GM21381 (cell line): ENCODE results near the gene PXYLP1.
"Not testable (repeated sequence)": the region's sequence is repeated elsewhere in the genome, so short reads cannot be mapped to it uniquely, and the experiment has no call there.

ENCODE experiments used
- ATAC-seq: cut with Tn5 transposase; IDR thresholded peaks from one replicate; pipeline ENCODE4 v1.9.1; 2021; ENCODE audit warnings: mild to moderate bottlenecking, moderate library complexity; ENCODE audit not compliant: unreplicated experiment

The PXYLP1 gene

DNA sequence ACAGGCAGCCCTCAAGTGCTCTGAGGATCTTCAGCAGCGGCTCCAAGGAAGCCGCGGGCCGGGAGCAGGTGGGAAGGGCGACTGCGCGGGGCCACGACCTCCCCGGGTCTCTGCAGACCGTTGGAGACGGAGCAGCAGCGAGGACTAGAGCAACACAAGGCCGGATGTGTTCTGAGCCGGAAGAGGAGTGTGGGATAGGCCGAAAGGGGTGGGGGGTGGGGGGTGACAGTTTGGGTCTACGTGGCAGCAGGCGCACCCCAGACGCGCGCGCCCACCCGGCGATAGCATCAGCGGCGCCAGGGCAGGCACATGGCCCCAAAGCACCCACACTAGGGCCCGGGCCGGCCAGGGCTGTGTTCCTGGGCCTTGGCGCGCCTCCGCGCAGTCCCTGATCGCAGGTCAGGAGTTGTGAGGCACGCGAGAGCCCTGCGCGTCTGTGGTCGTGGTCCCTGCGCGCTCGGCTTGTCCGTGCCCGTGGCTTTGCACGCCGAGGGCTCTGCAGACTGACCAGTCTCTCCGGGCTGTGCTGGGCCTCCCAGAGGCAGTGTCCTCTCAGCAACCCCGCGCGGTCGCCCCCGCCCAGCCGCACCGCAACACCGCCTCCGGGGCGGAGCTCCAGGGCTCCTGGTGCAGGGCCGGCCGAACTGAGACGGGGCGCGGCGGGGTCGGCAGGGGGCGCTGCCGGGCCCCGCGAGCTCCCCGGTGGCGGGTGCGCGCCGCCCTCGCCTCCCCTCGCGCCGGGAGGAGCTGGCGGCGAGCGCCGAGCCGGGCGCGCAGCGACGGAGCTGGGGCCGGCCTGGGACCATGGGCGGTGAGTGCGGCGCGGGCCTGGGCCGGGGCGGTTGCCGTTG, at the start of gene PXYLP1:
PXYLP1 (plus strand) TSS at position 725 of the 851 bp plus-strand sequence. CDS start 28,351 bp downstream, outside the sequence.
- peak; percentile 93 for ATAC-seq

DNA sequence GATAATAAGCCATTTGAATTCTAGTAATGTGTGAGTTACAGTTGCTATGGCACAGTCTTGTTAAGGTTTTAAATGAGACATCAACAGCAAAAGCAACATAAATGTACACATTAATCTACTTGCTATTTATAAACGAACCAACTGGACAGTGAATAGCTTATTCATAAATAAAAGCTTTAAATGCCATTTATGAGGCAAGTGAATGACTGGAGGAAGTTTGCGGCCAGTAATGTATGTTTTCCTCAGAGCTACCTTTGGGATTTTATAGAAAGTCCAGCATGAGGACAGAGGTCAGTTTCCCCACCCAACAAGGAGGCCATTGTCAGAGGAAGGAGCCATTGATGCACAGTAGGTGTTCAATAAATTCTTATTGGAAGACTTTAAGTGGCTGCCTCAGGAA, 48.0 kb upstream of the PXYLP1 start:
- ATAC-seq = no peak

GRCh38 chr3:141184430-141184829, 47.2 kb upstream of the PXYLP1 start:
- ATAC-seq = no peak

- no peak for ATAC-seq
Observed at GRCh38 chr3:141191097-141191749, 40.4 kb upstream of the PXYLP1 start.

DNA sequence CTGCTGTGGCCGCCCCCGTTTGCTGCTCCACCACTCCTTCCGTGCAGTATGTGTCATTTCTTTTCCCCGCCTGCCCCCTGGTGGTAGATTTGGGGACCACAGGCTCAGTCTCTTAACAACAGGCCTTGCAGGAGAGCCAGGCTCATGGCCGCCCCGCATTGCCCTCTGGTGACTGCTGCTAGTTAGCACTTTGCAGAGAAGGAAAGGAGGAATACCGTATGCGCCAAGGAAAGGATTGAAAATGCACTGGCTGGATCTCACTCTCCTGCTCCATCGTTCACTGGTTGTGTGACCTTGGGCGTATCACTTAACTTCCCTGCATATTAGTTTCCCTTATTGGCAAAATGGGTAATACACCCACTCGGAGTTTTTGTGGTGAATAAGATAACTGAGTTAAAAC, 39.3 kb upstream of the PXYLP1 start:
- ATAC-seq = peak; percentile 100

GRCh38 chr3:141193066-141193830, 38.4 kb upstream of the PXYLP1 start:
- ATAC-seq = no peak

DNA sequence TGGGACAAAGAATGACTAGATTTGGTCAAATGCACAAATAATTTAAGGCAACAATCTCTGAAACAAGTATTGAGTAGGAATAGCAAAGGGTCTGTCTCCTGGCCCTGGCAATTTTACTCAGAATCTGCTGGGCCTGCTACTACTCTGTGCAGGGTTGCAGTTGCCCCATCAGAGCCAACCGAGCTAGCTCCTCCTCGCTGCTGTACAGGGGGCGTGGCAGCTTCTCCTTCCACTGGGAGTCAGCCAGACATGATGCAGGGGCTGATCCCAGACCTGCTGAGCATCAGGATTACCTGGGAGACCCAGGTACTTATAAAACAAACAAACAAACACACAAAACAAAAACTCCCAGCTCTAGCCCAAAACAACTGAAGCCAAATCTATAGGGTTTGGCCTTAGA, 30.5 kb upstream of the PXYLP1 start:
- no peak for ATAC-seq

GRCh38 chr3:141202682-141203081, 28.9 kb upstream of the PXYLP1 start:
- ATAC-seq = no peak

- no peak for ATAC-seq
Observed at GRCh38 chr3:141203866-141204265, 27.8 kb upstream of the PXYLP1 start.

DNA sequence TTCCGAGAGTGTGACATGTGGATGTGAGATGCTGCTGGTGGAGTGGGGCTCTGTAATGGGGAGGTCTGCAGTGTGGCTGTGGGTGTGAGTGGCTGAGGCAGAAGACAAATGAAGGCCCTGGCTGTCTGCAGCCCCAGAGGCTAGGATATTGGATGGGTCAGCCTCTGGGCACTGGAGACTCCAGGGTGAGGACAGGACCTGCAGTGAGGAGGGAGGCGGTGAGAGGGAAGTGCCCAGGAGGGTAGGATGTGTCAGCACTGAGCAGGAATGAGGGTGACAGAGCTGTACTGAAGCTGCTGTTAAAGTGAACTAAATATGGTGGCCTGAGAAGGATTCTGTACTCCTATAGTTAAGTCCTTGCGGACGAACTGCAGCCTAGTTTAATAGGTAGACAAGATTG, 27.3 kb upstream of the PXYLP1 start:
- ATAC-seq = no peak

DNA sequence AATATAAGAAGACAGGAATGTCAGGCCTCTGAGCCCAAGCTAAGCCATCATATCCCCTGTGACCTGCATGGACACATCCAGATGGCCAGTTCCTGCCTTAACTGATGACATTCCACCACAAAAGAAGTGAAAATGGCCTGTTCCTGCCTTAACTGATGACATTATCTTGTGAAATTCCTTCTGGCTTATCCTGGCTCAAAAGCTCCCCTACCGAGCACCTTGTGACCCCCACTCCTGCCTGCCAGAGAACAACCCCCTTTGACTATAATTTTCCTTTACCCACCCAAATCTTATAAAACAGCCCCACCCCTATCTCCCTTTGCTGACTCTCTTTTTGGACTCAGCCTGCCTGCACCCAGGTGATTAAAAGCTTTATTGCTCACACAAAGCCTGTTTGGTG, 20.3 kb upstream of the PXYLP1 start:
- ATAC-seq = not testable (repeated sequence)

DNA sequence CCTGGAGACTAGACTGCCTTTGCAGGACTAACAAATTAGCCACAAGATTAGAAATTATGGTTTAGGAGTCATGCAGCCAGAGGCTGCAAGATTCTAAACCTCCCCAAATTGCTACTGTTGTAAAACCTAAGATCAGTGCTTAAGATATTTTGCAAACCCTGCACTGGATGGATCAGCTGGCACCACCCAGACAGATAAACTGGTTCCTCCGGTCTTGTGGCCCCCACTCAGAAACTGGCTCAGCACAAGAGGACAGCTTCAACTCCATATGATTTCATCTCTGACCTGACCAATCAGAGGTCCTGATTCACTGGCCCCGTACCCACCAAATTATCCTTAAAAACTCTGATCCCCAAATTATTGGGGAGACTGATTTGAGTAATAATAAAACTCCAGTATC, 19.5 kb upstream of the PXYLP1 start:
- ATAC-seq = no peak

DNA sequence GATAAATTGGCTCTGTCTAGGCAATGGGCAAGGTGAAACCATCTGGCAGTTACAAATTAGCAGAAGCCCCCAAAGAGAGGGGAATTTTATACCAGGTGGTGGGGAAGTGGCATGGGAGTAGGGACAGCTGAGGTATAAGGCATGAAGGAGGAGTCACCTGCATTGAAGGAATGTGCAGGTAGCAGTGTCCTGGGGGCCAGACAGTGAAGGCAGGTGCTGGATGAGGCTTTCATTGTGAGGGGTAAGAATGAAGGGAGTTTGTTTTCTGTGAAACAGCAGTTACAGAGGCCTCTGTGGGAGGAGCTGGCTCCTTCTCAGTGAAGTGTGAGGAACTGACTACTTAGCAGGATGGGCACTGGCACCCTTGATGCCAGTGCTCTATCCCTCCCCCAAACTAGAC, 19.1 kb upstream of the PXYLP1 start:
- ATAC-seq = no peak

DNA sequence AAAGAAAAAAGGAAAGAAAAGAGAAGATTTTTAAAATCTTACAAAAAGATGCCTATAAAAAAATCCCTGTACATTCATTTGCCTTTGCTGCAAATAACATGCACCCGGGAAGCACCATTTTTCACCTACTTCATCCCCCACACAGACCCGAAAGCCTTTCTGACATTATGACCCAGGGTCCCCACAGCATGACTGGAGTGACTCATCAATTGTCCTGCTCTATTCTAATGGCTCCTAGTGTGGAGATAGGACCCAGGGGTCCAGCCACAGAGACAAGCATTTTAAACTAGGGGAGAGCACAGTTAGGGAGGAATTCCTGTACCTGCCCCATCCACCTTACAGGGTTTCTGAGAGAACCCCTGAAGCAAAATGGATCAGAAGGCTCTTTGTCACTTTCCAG, 14.7 kb upstream of the PXYLP1 start:
- no peak for ATAC-seq

- ATAC-seq = no peak
Observed at GRCh38 chr3:141217389-141217788, 14.2 kb upstream of the PXYLP1 start.

DNA sequence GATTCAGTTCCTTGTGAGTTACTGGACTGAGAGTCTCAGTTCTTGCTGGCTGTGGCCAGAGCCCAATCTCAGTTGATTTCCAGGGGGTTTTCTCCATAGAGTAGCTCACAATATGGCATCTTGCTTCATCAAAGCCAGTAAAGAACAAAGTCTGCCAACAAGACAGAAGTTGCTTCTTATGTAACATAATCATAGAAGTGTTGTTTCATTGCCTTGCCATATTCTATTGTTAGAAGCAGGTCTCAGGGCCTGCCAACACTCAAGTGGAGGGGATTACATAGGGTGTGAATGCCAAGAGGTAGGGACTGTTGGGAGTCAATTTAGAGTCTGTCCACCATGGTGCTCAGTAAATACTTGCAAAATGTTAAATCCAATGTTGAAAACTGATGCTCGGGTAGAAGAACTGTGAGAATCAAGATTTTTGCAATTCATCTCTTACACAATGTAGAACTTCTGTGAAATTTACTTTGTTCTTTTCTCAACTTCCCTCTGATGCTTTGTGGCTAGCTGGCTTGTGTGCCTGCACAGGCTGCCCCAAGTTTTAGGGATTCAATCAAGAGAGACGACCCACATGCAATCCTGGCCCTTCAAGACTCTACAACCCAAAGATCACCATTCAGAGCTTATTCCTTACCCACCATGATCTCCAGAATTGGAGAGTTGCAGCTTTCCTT, 13.3 kb upstream of the PXYLP1 start:
- no peak for ATAC-seq

GRCh38 chr3:141218926-141219325, 12.7 kb upstream of the PXYLP1 start:
- ATAC-seq = no peak

GRCh38 chr3:141223673-141224166, 7.9 kb upstream of the PXYLP1 start:
- ATAC-seq = no peak

DNA sequence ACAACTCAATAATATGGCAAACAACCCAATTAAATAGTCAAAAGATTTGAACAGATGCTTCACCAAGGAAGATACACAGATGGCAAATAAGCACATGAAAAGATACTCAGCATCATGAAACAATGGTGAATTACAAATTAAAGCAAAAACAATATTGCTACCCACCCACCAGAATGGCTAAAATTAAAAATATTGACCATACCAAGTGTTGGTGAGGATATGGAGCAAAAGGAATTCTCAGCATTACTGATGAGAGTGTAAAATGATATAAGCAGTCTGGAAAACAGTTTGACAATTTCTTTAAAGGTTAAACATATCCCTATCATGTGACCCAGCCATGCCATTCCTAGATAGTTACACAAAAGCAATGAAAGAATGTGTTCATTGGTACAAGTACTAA, 5.7 kb upstream of the PXYLP1 start:
- ATAC-seq = no peak

- ATAC-seq = no peak
Observed at GRCh38 chr3:141227216-141227615, 4.4 kb upstream of the PXYLP1 start.

DNA sequence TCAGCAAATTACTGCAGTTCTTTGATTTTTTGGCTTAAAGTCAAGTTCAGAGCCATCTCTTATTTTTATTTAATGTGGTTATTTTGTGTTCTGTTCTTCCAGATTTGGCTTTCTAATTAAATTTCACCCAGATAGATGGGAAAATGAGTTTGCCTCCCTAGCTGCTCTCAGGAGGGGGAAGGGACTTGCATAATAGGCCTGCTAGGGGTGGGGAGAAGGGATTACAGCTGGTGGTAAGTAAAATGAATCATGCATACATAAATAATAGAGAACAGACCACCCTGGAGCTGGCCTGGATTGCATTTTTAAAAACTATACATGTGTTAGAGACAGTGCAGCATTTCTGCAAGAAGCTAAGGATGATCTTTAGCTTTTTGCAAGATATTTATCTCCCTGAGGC, 3.9 kb upstream of the PXYLP1 start:
- no peak for ATAC-seq
